ENCODE data around the gene COL25A1. TPM values are rescaled to one million over a fixed set of nuclear protein-coding genes. Genes with fewer than 3 reads are reported as not detected.
A peak's percentile ranks its signal among the peaks of the same experiment; 100 is the strongest.

The COL25A1 gene
- total RNA-seq: 10 to 100 TPM in 2 of 4 donors, 1 to 10 TPM in 2; 7.1 to 21.3 (median 12.6) TPM

GRCh38 chr4:109302361-109303139 is at the start of gene COL25A1:
TSS of gene COL25A1 (minus strand) at chr4:109302658.
- TF ChIP-seq, protein P1, sequence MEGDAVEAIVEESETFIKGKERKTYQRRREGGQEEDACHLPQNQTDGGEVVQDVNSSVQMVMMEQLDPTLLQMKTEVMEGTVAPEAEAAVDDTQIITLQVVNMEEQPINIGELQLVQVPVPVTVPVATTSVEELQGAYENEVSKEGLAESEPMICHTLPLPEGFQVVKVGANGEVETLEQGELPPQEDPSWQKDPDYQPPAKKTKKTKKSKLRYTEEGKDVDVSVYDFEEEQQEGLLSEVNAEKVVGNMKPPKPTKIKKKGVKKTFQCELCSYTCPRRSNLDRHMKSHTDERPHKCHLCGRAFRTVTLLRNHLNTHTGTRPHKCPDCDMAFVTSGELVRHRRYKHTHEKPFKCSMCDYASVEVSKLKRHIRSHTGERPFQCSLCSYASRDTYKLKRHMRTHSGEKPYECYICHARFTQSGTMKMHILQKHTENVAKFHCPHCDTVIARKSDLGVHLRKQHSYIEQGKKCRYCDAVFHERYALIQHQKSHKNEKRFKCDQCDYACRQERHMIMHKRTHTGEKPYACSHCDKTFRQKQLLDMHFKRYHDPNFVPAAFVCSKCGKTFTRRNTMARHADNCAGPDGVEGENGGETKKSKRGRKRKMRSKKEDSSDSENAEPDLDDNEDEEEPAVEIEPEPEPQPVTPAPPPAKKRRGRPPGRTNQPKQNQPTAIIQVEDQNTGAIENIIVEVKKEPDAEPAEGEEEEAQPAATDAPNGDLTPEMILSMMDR (IDR thresholded peaks at IDR 0.05): no peak
- peak; percentile 93 for ATAC-seq (ENCODE audit: low FRiP score)

GRCh38 chr4:109350121-109350520 is 47.7 kb upstream of the COL25A1 start:
- DNase-seq (ENCODE audit: low spot score) (no peak), ATAC-seq (ENCODE audit: low FRiP score) (no peak)
- TF ChIP-seq, protein P1 (IDR thresholded peaks at IDR 0.05): no peak

More at GRCh38 chr4:109302361-109303139, at the start of gene COL25A1:
- no peak for DNase-seq (ENCODE audit: low spot score)

- no peak for DNase-seq (ENCODE audit: low spot score)
- ATAC-seq (ENCODE audit: low FRiP score): no peak
- TF ChIP-seq, protein P1 (IDR thresholded peaks at IDR 0.05): no peak
Observed at GRCh38 chr4:109334129-109335105, 32.0 kb upstream of the COL25A1 start.

GRCh38 chr4:109332926-109333464 is 30.5 kb upstream of the COL25A1 start:
- TF ChIP-seq, protein P1 (IDR thresholded peaks at IDR 0.05): no peak
- no peak for DNase-seq (ENCODE audit: low spot score)
- no peak for ATAC-seq (ENCODE audit: low FRiP score)

GRCh38 chr4:109327641-109328040 is 25.2 kb upstream of the COL25A1 start:
- TF ChIP-seq, protein P1 (IDR thresholded peaks at IDR 0.05): no peak
- DNase-seq (ENCODE audit: low spot score): no peak
- no peak for ATAC-seq (ENCODE audit: low FRiP score)

- no peak for DNase-seq (ENCODE audit: low spot score)
- ATAC-seq (ENCODE audit: low FRiP score): no peak
- TF ChIP-seq, protein P1 (IDR thresholded peaks at IDR 0.05): no peak
Observed at GRCh38 chr4:109325698-109326097, 23.2 kb upstream of the COL25A1 start.
